ENCODE data around the gene NEK3.
"Not testable (repeated sequence)": the region's sequence is repeated elsewhere in the genome, so short reads cannot be mapped to it uniquely, and the experiment has no call there.

The NEK3 gene

DNA sequence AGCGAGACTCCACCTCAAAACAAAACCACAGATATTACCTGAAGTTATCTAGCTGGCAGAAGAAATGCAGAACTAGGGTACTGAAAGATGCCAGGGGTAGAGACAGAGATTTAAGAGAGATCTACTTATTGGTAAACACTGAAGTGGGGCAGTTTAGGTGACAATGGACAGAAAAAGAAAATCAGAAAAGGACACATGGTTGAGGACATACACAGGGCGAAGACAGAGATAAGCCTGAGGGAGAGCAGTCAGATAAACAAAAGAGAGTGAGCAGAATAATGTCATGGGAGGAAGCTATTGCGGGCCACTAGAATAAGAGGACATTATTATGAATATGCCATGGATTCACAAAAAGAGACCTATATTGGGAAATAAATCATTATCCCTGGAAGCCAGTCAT, 33.9 kb downstream of the NEK3 start:
- FAIRE-seq (no peak), DNase-seq (ENCODE audit: low spot score) (no peak)

DNA sequence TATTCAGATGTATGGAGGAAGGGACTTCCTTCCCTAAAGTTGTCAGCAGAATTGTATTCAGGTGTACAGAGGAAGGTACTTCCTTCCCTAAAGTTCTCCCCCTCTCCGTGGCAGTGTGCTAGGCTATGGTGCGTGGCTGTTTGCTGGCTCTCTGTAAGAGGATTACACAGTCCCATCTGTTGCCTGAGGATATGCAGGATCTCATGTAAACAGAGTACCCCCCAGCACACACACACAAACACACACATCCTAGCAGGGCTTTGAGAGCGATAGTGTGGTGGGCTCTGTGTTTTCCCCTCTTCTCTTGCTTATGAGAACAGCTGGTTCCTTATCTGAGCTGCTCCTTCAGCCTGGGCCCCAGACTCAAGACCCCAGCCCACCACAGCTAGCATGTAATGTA, 40.8 kb downstream of the NEK3 start:
- DNase-seq (ENCODE audit: low spot score) = no peak
- FAIRE-seq = no peak

GRCh38 chr13:52118095-52118494, 41.3 kb downstream of the NEK3 start:
- no peak for FAIRE-seq
- DNase-seq (ENCODE audit: low spot score) = no peak

DNA sequence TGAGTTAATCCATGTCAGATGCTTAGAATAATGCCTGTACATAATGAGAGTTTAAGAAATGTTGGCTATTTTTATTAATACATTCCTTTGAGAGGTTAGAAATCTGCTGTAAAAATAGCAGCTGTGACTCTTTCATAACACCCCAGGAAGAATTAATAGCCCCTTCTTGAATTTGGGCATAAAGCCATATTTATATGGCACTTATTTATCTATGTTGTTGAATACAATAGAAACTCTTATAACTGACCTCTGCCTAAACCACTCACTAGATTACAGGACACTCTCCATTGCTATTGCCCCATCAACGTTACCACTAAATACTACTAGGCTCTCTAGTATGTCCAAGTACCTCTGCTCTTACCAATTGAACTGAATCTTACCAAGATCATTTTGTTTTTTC, 46.8 kb downstream of the NEK3 start:
- FAIRE-seq = no peak
- DNase-seq (ENCODE audit: low spot score) = no peak

DNA sequence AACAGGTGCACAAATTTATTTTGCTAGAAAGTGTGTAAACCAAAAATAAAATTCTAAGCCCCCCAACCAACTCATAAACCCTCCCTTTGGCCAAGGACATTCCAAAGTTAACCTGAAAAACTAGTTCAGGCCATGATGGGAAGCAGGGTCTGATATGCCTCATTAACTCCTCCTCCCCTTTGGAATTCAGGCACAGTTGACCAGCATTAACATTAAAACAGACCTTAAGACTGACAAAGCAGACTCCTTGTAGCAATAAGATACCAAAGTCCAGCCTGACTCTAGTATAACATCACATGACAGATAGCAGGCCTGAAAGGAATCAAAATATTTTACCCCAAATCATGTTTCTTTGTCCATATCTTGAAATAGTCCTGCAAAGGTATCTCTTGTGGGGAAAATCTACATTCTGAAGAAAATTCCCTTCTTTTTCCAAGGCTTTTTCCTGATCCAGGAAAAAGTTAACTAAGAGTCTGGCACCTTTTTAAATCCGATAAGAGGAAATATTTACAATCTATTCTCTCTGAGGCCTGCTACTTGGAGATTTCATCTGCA, 50.2 kb downstream of the NEK3 start:
- FAIRE-seq (peak; percentile 79), DNase-seq (ENCODE audit: low spot score) (no peak)

DNA sequence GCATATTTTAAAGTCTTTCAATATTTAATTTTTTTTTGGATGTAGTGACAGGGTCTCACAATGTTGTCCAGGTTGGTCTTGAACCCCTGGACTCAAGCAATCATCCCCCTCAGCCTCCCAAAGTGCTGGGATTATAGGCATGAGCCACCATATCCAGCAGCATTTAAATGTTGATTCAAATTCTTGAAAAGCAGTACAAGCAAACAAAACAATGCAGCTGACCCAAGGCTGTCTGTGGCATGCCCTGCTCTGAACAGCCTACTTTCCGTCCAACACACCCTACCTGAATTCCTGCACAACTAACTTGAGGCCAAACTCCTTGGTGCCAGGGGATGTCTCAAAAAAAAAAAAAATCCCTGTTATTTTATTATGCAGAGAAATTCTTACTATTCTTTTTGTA, 53.6 kb downstream of the NEK3 start:
- DNase-seq (ENCODE audit: low spot score) (no peak), FAIRE-seq (no peak)

- FAIRE-seq (no peak), DNase-seq (ENCODE audit: low spot score) (no peak)
Measured at GRCh38 chr13:52104624-52105023, 54.8 kb downstream of the NEK3 start.

GRCh38 chr13:52103386-52103785, 56.0 kb downstream of the NEK3 start:
- DNase-seq (ENCODE audit: low spot score) (no peak), FAIRE-seq (no peak)

GRCh38 chr13:52102423-52102822, 57.0 kb downstream of the NEK3 start:
- FAIRE-seq; DNase-seq (ENCODE audit: low spot score): not testable (repeated sequence)

DNA sequence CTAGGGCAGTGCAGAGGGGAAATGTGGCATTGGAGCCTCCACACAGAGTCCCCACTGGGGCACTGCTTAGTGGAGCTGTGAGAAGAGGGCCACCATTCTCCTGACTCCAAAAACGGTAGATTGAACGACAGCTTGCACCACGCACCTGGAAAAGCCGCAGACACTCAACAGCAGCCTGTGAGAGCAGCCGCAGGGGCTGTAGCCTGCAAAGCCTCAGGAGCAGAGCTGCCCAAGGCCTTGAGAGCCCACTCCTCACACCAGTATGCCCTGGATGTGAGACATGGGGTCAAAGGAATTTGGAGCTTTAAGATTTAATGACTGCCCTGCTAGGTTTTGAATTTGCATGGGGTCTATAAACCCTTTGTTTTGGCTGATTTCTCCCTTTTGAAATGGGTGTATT, 62.2 kb downstream of the NEK3 start:
- DNase-seq (ENCODE audit: low spot score) (no peak), FAIRE-seq (no peak)

GRCh38 chr13:52096748-52097147, 62.6 kb downstream of the NEK3 start:
- no peak for DNase-seq (ENCODE audit: low spot score)
- FAIRE-seq = no peak

GRCh38 chr13:52096062-52096461, 63.3 kb downstream of the NEK3 start:
- FAIRE-seq = no peak
- DNase-seq (ENCODE audit: low spot score) = no peak

- DNase-seq (ENCODE audit: low spot score) (no peak), FAIRE-seq (no peak)
Measured at GRCh38 chr13:52092087-52092486, 67.3 kb downstream of the NEK3 start.

DNA sequence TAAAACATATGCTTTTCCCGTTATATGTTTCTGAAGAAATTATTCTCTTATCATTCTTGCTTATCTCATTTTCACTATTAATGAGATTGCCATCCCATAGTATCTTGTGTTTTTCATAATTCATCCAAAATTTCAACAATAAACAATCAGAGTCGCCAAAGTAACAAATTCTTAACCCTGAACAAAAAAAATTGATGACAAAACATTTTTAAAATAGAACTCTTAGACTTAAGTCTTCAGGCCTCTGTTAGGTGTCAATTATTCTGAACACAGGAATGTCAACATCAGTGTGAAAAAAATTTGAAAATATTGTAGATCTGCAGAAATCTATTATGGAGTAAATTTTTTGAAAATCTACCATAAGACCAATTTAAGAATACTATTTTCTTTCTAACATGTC, 67.9 kb downstream of the NEK3 start:
- no peak for DNase-seq (ENCODE audit: low spot score)
- no peak for FAIRE-seq

DNA sequence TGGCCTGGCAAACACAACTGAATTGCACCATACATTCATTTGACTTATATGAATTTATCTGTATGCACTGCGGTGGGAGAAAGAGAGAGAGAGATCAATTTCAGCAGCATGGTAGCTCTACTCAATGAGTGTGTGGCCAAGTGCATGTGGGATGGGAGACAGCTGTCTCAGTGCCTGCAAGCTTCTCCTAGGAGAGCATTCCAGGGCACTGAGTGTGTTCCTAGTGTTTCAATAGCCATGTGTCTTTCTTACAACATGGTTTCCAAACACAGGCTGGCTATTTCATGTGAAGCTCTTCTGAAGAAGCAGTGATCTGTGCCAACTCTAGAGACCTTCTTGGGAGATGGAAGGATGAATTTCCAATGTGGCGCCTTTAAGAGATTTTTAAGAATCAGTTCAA, 74.0 kb downstream of the NEK3 start:
- FAIRE-seq = no peak

GRCh38 chr13:52084981-52085380, 74.4 kb downstream of the NEK3 start:
- FAIRE-seq; DNase-seq (ENCODE audit: low spot score): not testable (repeated sequence)

More for the DNA sequence above, 74.0 kb downstream of the NEK3 start:
- no peak for DNase-seq (ENCODE audit: low spot score)

Measured in RCC 7860 (cell line).